Measurements from ENCODE around the gene KCNQ1OT1. TPM values are rescaled to one million over a fixed set of nuclear protein-coding genes. Genes with fewer than 3 reads are reported as not detected.

Gene KCNQ1OT1
- total RNA-seq, 2 donors from 2014 or later, result 1.0 to 2.1 TPM

- Histone ChIP-seq H3K27me3 (replicated peaks; ENCODE audit: insufficient read depth) (no peaks in the 10 kb centered on the region), H3K36me3 (no peaks in the 10 kb centered on the region), H3K9me3 (no peaks in the 10 kb centered on the region), H3K4me3 (no peak overlapping the region), H3K27ac (no peak overlapping the region), H3K4me1 (replicated peaks) (no peaks in the 10 kb centered on the region)
- TF ChIP-seq POLR2AphosphoS5 (IDR thresholded peaks at IDR 0.05) (no peak), CTCF (IDR thresholded peaks at IDR 0.05) (no peak), POLR2A (IDR thresholded peaks at IDR 0.05) (no peak)
- DNase-seq (ENCODE audit: low spot score), result no peak
- intact Hi-C loops (cut with DNase I), result no loop called here
- 71% methylated on average over 20 of the region's 20 CpGs for WGBS
These were observed 25.0 kb upstream of the KCNQ1OT1 start for GRCh38 chr11:2724653-2725367.

- intact Hi-C loops (cut with DNase I), result no loop called here
- Histone ChIP-seq H3K27ac (no peak overlapping the region), H3K4me3 (no peak overlapping the region), H3K36me3 (no peaks in the 10 kb centered on the region), H3K4me1 (replicated peaks) (no peaks in the 10 kb centered on the region), H3K9me3 (no peaks in the 10 kb centered on the region), H3K27me3 (replicated peaks; ENCODE audit: insufficient read depth) (no peaks in the 10 kb centered on the region)
- no peak for TF ChIP-seq CTCF (IDR thresholded peaks at IDR 0.05)
- TF ChIP-seq POLR2A (IDR thresholded peaks at IDR 0.05), result no peak
- TF ChIP-seq POLR2AphosphoS5 (IDR thresholded peaks at IDR 0.05), result no peak
- WGBS, result 84% methylated on average over 16 of the region's 16 CpGs
- DNase-seq (ENCODE audit: low spot score), result no peak
These were observed 24.3 kb upstream of the KCNQ1OT1 start for GRCh38 chr11:2724104-2724503.

- no peak overlapping the region for H3K4me3 ChIP-seq
- no peaks in the 10 kb centered on the region for H3K27me3 ChIP-seq (replicated peaks; ENCODE audit: insufficient read depth)
- no peaks in the 10 kb centered on the region for H3K9me3 ChIP-seq
- no peak overlapping the region for H3K27ac ChIP-seq
- WGBS, result 86% methylated on average over 14 of the region's 15 CpGs
- H3K36me3 ChIP-seq, result no peaks in the 10 kb centered on the region
- intact Hi-C loops (cut with DNase I), result no loop called here
- H3K4me1 ChIP-seq (replicated peaks), result no peaks in the 10 kb centered on the region
- no peak for TF ChIP-seq POLR2AphosphoS5 (IDR thresholded peaks at IDR 0.05)
- TF ChIP-seq POLR2A (IDR thresholded peaks at IDR 0.05), result no peak
- no peak for TF ChIP-seq CTCF (IDR thresholded peaks at IDR 0.05)
- no peak for DNase-seq (ENCODE audit: low spot score)
These were observed 23.2 kb upstream of the KCNQ1OT1 start for GRCh38 chr11:2722955-2723354.

GRCh38 chr11:2721210-2721916 lies 21.6 kb upstream of the KCNQ1OT1 start:
- Histone ChIP-seq H3K27me3 (replicated peaks; ENCODE audit: insufficient read depth) (no peaks in the 10 kb centered on the region), H3K4me1 (replicated peaks) (no peaks in the 10 kb centered on the region), H3K9me3 (no peaks in the 10 kb centered on the region), H3K36me3 (no peaks in the 10 kb centered on the region), H3K4me3 (no peak overlapping the region), H3K27ac (no peak overlapping the region)
- intact Hi-C loops (cut with DNase I), result no loop called here
- TF ChIP-seq POLR2AphosphoS5 (IDR thresholded peaks at IDR 0.05), result no peak
- no peak for DNase-seq (ENCODE audit: low spot score)
- whole genome bisulfite sequencing, result 88% methylated on average over 26 of the region's 27 CpGs

- no peaks in the 10 kb centered on the region for H3K27me3 ChIP-seq (replicated peaks; ENCODE audit: insufficient read depth)
- DNase-seq (ENCODE audit: low spot score), result no peak
- 87% methylated on average over 17 of the region's 17 CpGs for WGBS
- H3K9me3 ChIP-seq, result no peaks in the 10 kb centered on the region
- TF ChIP-seq POLR2A (IDR thresholded peaks at IDR 0.05), result no peak
- TF ChIP-seq CTCF (IDR thresholded peaks at IDR 0.05), result no peak
- no peaks in the 10 kb centered on the region for H3K4me1 ChIP-seq (replicated peaks)
- no peak overlapping the region for H3K27ac ChIP-seq
- H3K36me3 ChIP-seq, result no peaks in the 10 kb centered on the region
- H3K4me3 ChIP-seq, result no peak overlapping the region
- intact Hi-C loops (cut with DNase I), result no loop called here
These were observed 20.2 kb upstream of the KCNQ1OT1 start for GRCh38 chr11:2719831-2720590.
